ENCODE results near the gene FABP3. TPM values are rescaled to one million over a fixed set of nuclear protein-coding genes. Genes with fewer than 3 reads are reported as not detected.

Gene FABP3
- total RNA-seq, 1 experiment from 2014 or later, result 0.49 TPM

- ATAC-seq, result no peak
- Histone ChIP-seq H3K9me3 (ENCODE audit: control insufficient read depth, insufficient read depth, low read depth, low read length) (no peaks in the 10 kb centered on the region), H3K36me3 (ENCODE audit: control insufficient read depth, insufficient read depth, low read length) (0 out of 2 replicates have a peak, but pooled peaks cover 9% of the 10 kb centered on the region), H3K4me3 (ENCODE audit: low read depth in 2 of 2, low read length in 2 of 2) (no peak overlapping the region), H3K27me3 (ENCODE audit: control insufficient read depth, insufficient read depth, low read length) (no peaks in the 10 kb centered on the region), H3K4me1 (ENCODE audit: control insufficient read depth, insufficient read depth, low read length) (no peaks in the 10 kb centered on the region), H3K27ac (ENCODE audit: low read length) (no peak overlapping the region)
- intact Hi-C loops (cut with micrococcal nuclease; ENCODE audit: unreplicated experiment), result no loop called here
- BruUV-seq (replicated peaks), result no TSS peak
- TF ChIP-seq POLR2AphosphoS5 (IDR thresholded peaks at IDR 0.05; ENCODE audit: low read depth, low read length) (no peak), CTCF (IDR thresholded peaks at IDR 0.05) (no peak), TCF7L2 (IDR thresholded peaks at IDR 0.05; ENCODE audit: low read depth, low read length) (no peak), REST (IDR thresholded peaks at IDR 0.05; ENCODE audit: insufficient read depth in 1 of 2, low read depth in 2 of 2, low read length in 1 of 2) (no peak), SIN3A (IDR thresholded peaks at IDR 0.05; ENCODE audit: borderline replicate concordance, insufficient read depth, low read depth, low read length) (no peak)
- in situ Hi-C loops (cut with HindIII; ENCODE audit: low pct_unique_long_range_greater_than_20kb, low sequenced_read_pairs), result no loop called here
- ChIA-PET CTCF (interaction anchor here (0.5 kb wide), 1 partner anchor 13 kb away, joined by 3 read pairs; no protein-coding TSS in a partner anchor), POLR2A (no interaction called here)
- no peak for DNase-seq (ENCODE audit: low read depth, low spot score)
These were observed 54.7 kb downstream of the FABP3 start for GRCh38 chr1:31318146-31318545.

- Histone ChIP-seq H3K9me3 (ENCODE audit: control insufficient read depth, insufficient read depth, low read depth, low read length) (no peaks in the 10 kb centered on the region), H3K36me3 (ENCODE audit: control insufficient read depth, insufficient read depth, low read length) (0 out of 2 replicates have a peak, but pooled peaks cover 9% of the 10 kb centered on the region), H3K4me1 (ENCODE audit: control insufficient read depth, insufficient read depth, low read length) (no peaks in the 10 kb centered on the region), H3K27ac (ENCODE audit: low read length) (no peak overlapping the region), H3K27me3 (ENCODE audit: control insufficient read depth, insufficient read depth, low read length) (no peaks in the 10 kb centered on the region), H3K4me3 (ENCODE audit: low read depth in 2 of 2, low read length in 2 of 2) (no peak overlapping the region)
- no TSS peak for BruUV-seq (replicated peaks)
- TF ChIP-seq CTCF (IDR thresholded peaks at IDR 0.05) (no peak), POLR2AphosphoS5 (IDR thresholded peaks at IDR 0.05; ENCODE audit: low read depth, low read length) (no peak), SIN3A (IDR thresholded peaks at IDR 0.05; ENCODE audit: borderline replicate concordance, insufficient read depth, low read depth, low read length) (no peak), REST (IDR thresholded peaks at IDR 0.05; ENCODE audit: insufficient read depth in 1 of 2, low read depth in 2 of 2, low read length in 1 of 2) (no peak)
- DNase-seq (ENCODE audit: low read depth, low spot score) (no peak), ATAC-seq (no peak)
- ChIA-PET POLR2A (no interaction called here), CTCF (no interaction called here)
- in situ Hi-C loops (cut with HindIII; ENCODE audit: low pct_unique_long_range_greater_than_20kb, low sequenced_read_pairs) (no loop called here), intact Hi-C loops (cut with micrococcal nuclease; ENCODE audit: unreplicated experiment) (no loop called here)
These were observed 57.0 kb downstream of the FABP3 start for GRCh38 chr1:31315902-31316301.

Other genes with a start within 250 kb of the FABP3 start
- 1.7 TPM for gene NKAIN1, start 133.2 kb downstream of the FABP3 start, total RNA-seq (2021; ENCODE audit: unreplicated experiment)
- gene SNRNP40, start 76.3 kb downstream of the FABP3 start, total RNA-seq (2021; ENCODE audit: unreplicated experiment), result 99.3 TPM
- gene ZCCHC17, start 76.0 kb downstream of the FABP3 start, total RNA-seq (2021; ENCODE audit: unreplicated experiment), result 30.6 TPM
- gene SERINC2, start 40.1 kb upstream of the FABP3 start, total RNA-seq (2021; ENCODE audit: unreplicated experiment), result 14.0 TPM
- gene TINAGL1, start 203.4 kb upstream of the FABP3 start, total RNA-seq (2021; ENCODE audit: unreplicated experiment), result 6.1 TPM
- 0.18 TPM for gene HCRTR1, start 244.6 kb upstream of the FABP3 start, total RNA-seq (2021; ENCODE audit: unreplicated experiment)